ENCODE results near the gene TMC7. TPM values are rescaled to one million over a fixed set of nuclear protein-coding genes. Genes with fewer than 3 reads are reported as not detected.

The TMC7 gene
- polyA plus RNA-seq, 1 of the 3 experiments (the other 2 are of a cell fraction) = 0.66 TPM

- H3K4me3 ChIP-seq (ENCODE audit: low read depth in 2 of 2, low read length in 1 of 2) = no peak overlapping the region
- WGBS (ENCODE audit: low lambda C conversion rate) = 59% methylated on average over 2 of the region's 2 CpGs
- H3K27me3 ChIP-seq (ENCODE audit: insufficient read depth) = no peaks in the 10 kb centered on the region
- H3K9me3 ChIP-seq = no peaks in the 10 kb centered on the region
- no peak overlapping the region for H3K27ac ChIP-seq (ENCODE audit: low read depth in 2 of 2, low read length in 1 of 2)
- DNase-seq = no peak
- no peaks in the 10 kb centered on the region for H3F3A ChIP-seq (replicated peaks; ENCODE audit: insufficient read depth)
- H3K4me2 ChIP-seq = no peak overlapping the region
- CTCF ChIA-PET = interaction anchor here (2.9 kb wide), 1 partner anchor 10 kb away, joined by 21 read pairs; no protein-coding TSS in a partner anchor
- H3K9ac ChIP-seq = no peak overlapping the region
- TF ChIP-seq RXRA (IDR thresholded peaks at IDR 0.05; ENCODE audit: borderline replicate concordance, low read depth) (no peak), MXI1 (IDR thresholded peaks at IDR 0.05; ENCODE audit: low read depth, low read length) (no peak), PBX3 (IDR thresholded peaks at IDR 0.05) (peak; percentile 79)
- POLR2A ChIA-PET = no interaction called here
- H4K20me1 ChIP-seq (ENCODE audit: insufficient read depth) = no peaks in the 10 kb centered on the region
- H2AFZ ChIP-seq (ENCODE audit: low read depth) = peak overlapping the region; percentile 74; the same call in 1 of the 2 replicates
- peaks cover 0 to 9% of the 10 kb centered on the region in 2 experiments; a peak in 1 of 4 replicates for H3K4me1 ChIP-seq (ENCODE audit: control insufficient read depth in 1 of 2, insufficient read depth in 2 of 2, low read depth in 1 of 2, low read length in 1 of 2)
- H3K9me2 ChIP-seq = no peaks in the 10 kb centered on the region
- no peaks in the 10 kb centered on the region for H3K79me2 ChIP-seq (ENCODE audit: insufficient read depth)
- no peaks in the 10 kb centered on the region for H3K36me3 ChIP-seq (replicated peaks in 1 of 2; ENCODE audit: control insufficient read depth in 1 of 2, insufficient read depth in 2 of 2, low read length in 1 of 2)
Observed at GRCh38 chr16:18958621-18959029, 25.1 kb upstream of the TMC7 start.

GRCh38 chr16:18959031-18959505 is 24.7 kb upstream of the TMC7 start:
- TF ChIP-seq USF1 (IDR thresholded peaks at IDR 0.05; ENCODE audit: borderline replicate concordance, low read depth) = no peak
- no peak for TF ChIP-seq ZBTB33 (IDR thresholded peaks at IDR 0.05; ENCODE audit: borderline replicate concordance, low read depth)
- no peak for TF ChIP-seq RXRA (IDR thresholded peaks at IDR 0.05; ENCODE audit: borderline replicate concordance, low read depth)
- no peak for TF ChIP-seq RAD21 (IDR thresholded peaks at IDR 0.05; ENCODE audit: low read length)
- Histone ChIP-seq H3K27ac (ENCODE audit: low read depth in 2 of 2, low read length in 1 of 2) (peak overlapping the region in 1 of 2 experiments; percentile 34; a peak in 2 of 4 replicates), H3K4me3 (ENCODE audit: low read depth in 2 of 2, low read length in 1 of 2) (no peak overlapping the region), H3F3A (replicated peaks; ENCODE audit: insufficient read depth) (no peaks in the 10 kb centered on the region), H4K20me1 (ENCODE audit: insufficient read depth) (no peaks in the 10 kb centered on the region), H2AFZ (ENCODE audit: low read depth) (peak overlapping the region; percentile 74; the same call in 1 of the 2 replicates), H3K9me3 (no peaks in the 10 kb centered on the region), H3K4me1 (ENCODE audit: control insufficient read depth in 1 of 2, insufficient read depth in 2 of 2, low read depth in 1 of 2, low read length in 1 of 2) (peaks cover 0 to 9% of the 10 kb centered on the region in 2 experiments; a peak in 1 of 4 replicates), H3K79me2 (ENCODE audit: insufficient read depth) (no peaks in the 10 kb centered on the region), H3K36me3 (replicated peaks in 1 of 2; ENCODE audit: control insufficient read depth in 1 of 2, insufficient read depth in 2 of 2, low read length in 1 of 2) (no peaks in the 10 kb centered on the region), H3K27me3 (ENCODE audit: insufficient read depth) (no peaks in the 10 kb centered on the region), H3K9ac (no peak overlapping the region), H3K4me2 (no peak overlapping the region), H3K9me2 (no peaks in the 10 kb centered on the region)
- ChIA-PET POLR2A (no interaction called here), CTCF (interaction anchor here (2.9 kb wide), 1 partner anchor 10 kb away, joined by 21 read pairs; no protein-coding TSS in a partner anchor)
- no peak for DNase-seq
- 72% methylated on average over 2 of the region's 2 CpGs for WGBS (ENCODE audit: low lambda C conversion rate)

Measured in SK-N-SH (cell line).